Tibial nerve (tissue), 4 donors: ENCODE results near the gene KLHL42. TPM values are rescaled to one million over a fixed set of nuclear protein-coding genes. Genes with fewer than 3 reads are reported as not detected.
A peak's percentile ranks its signal among the peaks of the same experiment; 100 is the strongest.
"Not testable (repeated sequence)": the region's sequence is repeated elsewhere in the genome, so short reads cannot be mapped to it uniquely, and the experiment has no call there.

ENCODE experiments used
- DNase-seq, 2 donors: peaks; one replicate each; pipeline ENCODE4 v3.0.0-alpha.2; 2019; ENCODE audit warnings: low spot score in 2 of 2
- H3K27ac ChIP-seq, 4 donors: fragments of 200-600 bp; sonication (generic) in 3 of 4; one replicate each; pipeline ENCODE4 v1.5.1; 2017 to 2019; ENCODE audit warnings: mild to moderate bottlenecking in 1 of 4
- H3K27me3 ChIP-seq, 2 donors: fragments of 200-600 bp; sonication (generic) in 1 of 2; one replicate each; pipeline versions ENCODE4 v1.5.1 to v1.6.0; 2017 to 2019
- H3K36me3 ChIP-seq, 3 donors: fragments of 200-600 bp; sonication (generic); one replicate each; pipeline ENCODE4 v1.5.1; 2018 to 2019
- H3K4me1 ChIP-seq, 4 donors: fragments of 200-600 bp; sonication (generic) in 3 of 4; one replicate each; pipeline ENCODE4 v1.5.1; 2017 to 2019
- H3K4me3 ChIP-seq, 4 donors: fragments of 200-600 bp; sonication (generic) in 3 of 4; one replicate each; pipeline ENCODE4 v1.5.1; 2017 to 2019; ENCODE audit warnings: mild to moderate bottlenecking in 1 of 4, moderate library complexity in 1 of 4
- H3K9me3 ChIP-seq, 4 donors: fragments of 200-600 bp; sonication (generic) in 3 of 4; one replicate each; pipeline ENCODE4 v1.5.1; 2017 to 2019
- CTCF ChIP-seq, 5 experiments: fragments of 200-600 bp in 3 of 5; fragments of 450-650 bp in 2 of 5; sonication (generic) in 3 of 5; IDR thresholded peaks; one replicate each; pipeline ENCODE4 v1.5.1; 2016 to 2019; ENCODE audit warnings: antibody characterized with exemption in 5 of 5, mild to moderate bottlenecking in 3 of 5, moderate library complexity in 2 of 5
- EP300 ChIP-seq, 2 donors: sonication (generic); formaldehyde crosslinking; IDR thresholded peaks; one replicate each; pipeline ENCODE4 v1.6.1; 2017; ENCODE audit warnings: antibody characterized with exemption in 2 of 2, mild to moderate bottlenecking in 1 of 2
- POLR2A ChIP-seq, 2 donors: fragments of 450-650 bp; IDR thresholded peaks; one replicate each; pipeline ENCODE4 v1.6.1; 2017; ENCODE audit warnings: antibody characterized with exemption in 2 of 2, mild to moderate bottlenecking in 2 of 2, moderate library complexity in 2 of 2
- WGBS, 2 donors: methylation state at CpG; one replicate each; pipeline ENCODE4 v1.1.5; 2018; 5-methylcytosine and 5-hydroxymethylcytosine counted together
- total RNA-seq, 4 donors: library from RNA; depleted of rRNA; stranded (reverse); fragments of >200 nt; gene quantifications; one replicate each; pipeline ENCODE4 v1.1.0, GENCODE V29; 2016

Gene KLHL42
- 10 to 100 TPM; 35.2 to 49.2 (median 42.2) TPM for total RNA-seq

GRCh38 chr12:27779920-27780611 is at the start of gene KLHL42, which contains the start of gene MANSC4:
KLHL42 (plus strand) TSS chr12:27780233; CDS start chr12:27780331, 98 bp downstream.
MANSC4 (minus strand) TSS chr12:27780236; CDS start chr12:27771276, 8,960 bp downstream.
- H3K4me1 ChIP-seq = peaks cover 0 to 46% (median 10%) of the 10 kb centered on the region in 4 donors
- peak within 1 kb of the TSS; percentile 56 to 90 (median 76) for H3K4me3 ChIP-seq
- H3K27me3 ChIP-seq = no peaks in the 10 kb centered on the region
- H3K27ac ChIP-seq = peak within 1 kb of the TSS; percentile 80 to 96 (median 89)
- TF ChIP-seq CTCF (IDR thresholded peaks at IDR 0.05) = peak in 3 of 5 experiments; percentile 9 to 29 (median 26)
- TF ChIP-seq EP300 (IDR thresholded peaks at IDR 0.05) = peak in 1 of 2 donors; percentile 51
- peak in 1 of 2 donors; percentile 57 for TF ChIP-seq POLR2A (IDR thresholded peaks at IDR 0.05)
- 0 to 1% methylated on average over 28 to 51 of the region's 92 CpGs for WGBS, 2 donors
- peak; percentile 33 to 38 for DNase-seq
- peaks cover 0 to 5% (median 0%) of the 10 kb centered on the region in 3 donors for H3K36me3 ChIP-seq
- no peaks in the 10 kb centered on the region for H3K9me3 ChIP-seq

- Histone ChIP-seq H3K4me1 (no peaks in the 10 kb centered on the region), H3K27ac (no peak overlapping the region), H3K27me3 (no peaks in the 10 kb centered on the region), H3K4me3 (no peak overlapping the region), H3K36me3 (peaks cover 0 to 48% (median 8%) of the 10 kb centered on the region in 3 donors), H3K9me3 (no peaks in the 10 kb centered on the region)
- 75 to 82% methylated on average over 2 of the region's 2 CpGs for WGBS, 2 donors
- no peak for DNase-seq
- no peak for TF ChIP-seq POLR2A (IDR thresholded peaks at IDR 0.05)
- no peak for TF ChIP-seq CTCF (IDR thresholded peaks at IDR 0.05)
- no peak for TF ChIP-seq EP300 (IDR thresholded peaks at IDR 0.05)
Observed at GRCh38 chr12:27732281-27732680, 47.8 kb upstream of the KLHL42 start.

- peak in 1 of 2 donors; percentile 36 for DNase-seq
- no peak overlapping the region for H3K4me3 ChIP-seq
- H3K27me3 ChIP-seq = no peaks in the 10 kb centered on the region
- no peaks in the 10 kb centered on the region for H3K9me3 ChIP-seq
- H3K36me3 ChIP-seq = peaks cover 0 to 57% (median 8%) of the 10 kb centered on the region in 3 donors
- no peaks in the 10 kb centered on the region for H3K4me1 ChIP-seq
- peak; percentile 59 to 78 (median 73) for TF ChIP-seq CTCF (IDR thresholded peaks at IDR 0.05)
- no peak for TF ChIP-seq EP300 (IDR thresholded peaks at IDR 0.05)
- H3K27ac ChIP-seq = no peak overlapping the region
- 42 to 44% methylated on average over 3 of the region's 3 CpGs for WGBS, 2 donors
Observed at GRCh38 chr12:27733052-27733656, 46.9 kb upstream of the KLHL42 start.

- H3K36me3 ChIP-seq = peaks cover 0 to 63% (median 8%) of the 10 kb centered on the region in 3 donors
- no peak overlapping the region for H3K4me3 ChIP-seq
- no peaks in the 10 kb centered on the region for H3K9me3 ChIP-seq
- H3K27ac ChIP-seq = no peak overlapping the region
- no peaks in the 10 kb centered on the region for H3K27me3 ChIP-seq
- TF ChIP-seq CTCF (IDR thresholded peaks at IDR 0.05) (no peak), EP300 (IDR thresholded peaks at IDR 0.05) (no peak), POLR2A (IDR thresholded peaks at IDR 0.05) (no peak)
- no peak for DNase-seq
- no peaks in the 10 kb centered on the region for H3K4me1 ChIP-seq
- 84 to 93% methylated on average over 1 of the region's 1 CpG for WGBS, 2 donors
Observed at GRCh38 chr12:27733791-27734190, 46.2 kb upstream of the KLHL42 start.

- WGBS, 2 donors = 93% methylated on average over 9 of the region's 9 CpGs
- H3K4me3 ChIP-seq, H3K27ac ChIP-seq, DNase-seq, H3K4me1 ChIP-seq, H3K9me3 ChIP-seq, H3K27me3 ChIP-seq: not testable (repeated sequence)
- H3K36me3 ChIP-seq = peaks cover 0 to 69% (median 8%) of the 10 kb centered on the region in 3 donors
Observed at GRCh38 chr12:27734321-27734720, 45.7 kb upstream of the KLHL42 start.
